ENCODE data around the gene TMEM131.

TMEM131 gene

DNA sequence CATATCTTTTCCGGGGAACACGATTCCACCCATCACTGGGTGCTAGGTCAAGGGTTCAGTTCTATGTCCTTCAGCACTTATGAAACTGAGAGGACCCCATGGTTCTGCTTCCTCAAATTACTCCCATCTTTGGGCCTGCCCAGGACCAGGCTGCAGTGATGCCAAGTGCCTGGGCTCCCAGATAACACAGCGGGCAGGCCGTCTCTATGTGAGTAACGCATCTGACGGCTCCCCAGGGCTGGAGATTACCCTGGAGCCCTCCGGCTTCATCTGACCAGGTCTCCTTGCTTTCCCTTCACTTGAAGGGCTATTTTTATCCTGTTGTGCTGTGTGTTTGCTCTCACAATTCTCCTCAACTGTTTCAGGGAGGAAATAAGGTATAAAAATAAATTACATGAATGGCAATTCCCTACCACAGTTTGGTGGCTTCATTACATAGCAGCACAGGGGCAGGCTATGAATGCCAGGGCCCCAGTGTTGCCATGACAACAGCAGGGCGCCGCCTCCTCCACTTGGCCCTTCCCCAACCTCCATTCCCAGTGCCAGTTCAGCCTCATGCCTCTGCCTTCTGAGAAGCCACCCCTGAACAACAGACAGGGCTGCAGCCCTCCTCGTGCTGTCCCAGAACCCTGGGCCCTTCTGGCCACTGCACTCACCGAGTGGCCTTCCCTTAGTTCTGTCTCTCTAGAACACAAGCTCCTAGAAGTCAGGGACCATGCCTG lies 25.4 kb upstream of the TMEM131 start:
- intact Hi-C loops (cut with DNase I), result no loop called here
- DNase-seq, result peak in 8 of 10 donors; percentile 25 to 92 (median 48)

DNA sequence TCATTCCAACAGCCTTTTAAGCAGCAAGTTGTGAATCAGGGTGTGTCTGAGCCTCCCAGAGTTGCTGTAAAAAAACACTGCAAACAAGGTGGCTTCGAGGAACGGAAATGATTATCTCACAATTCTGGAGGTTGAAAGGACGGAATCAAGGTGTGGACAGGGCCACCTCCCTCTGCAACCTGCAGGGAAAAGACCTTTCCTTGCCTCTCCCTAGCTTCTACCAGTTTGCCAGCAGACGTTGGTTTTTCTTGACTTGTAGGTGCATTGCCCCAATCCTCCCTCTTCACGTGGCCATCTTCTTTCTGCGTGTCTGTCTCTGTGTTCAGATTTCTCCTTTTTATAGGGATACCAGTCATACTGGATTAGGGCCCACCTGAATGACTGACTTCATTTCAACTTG lies 24.8 kb upstream of the TMEM131 start:
- intact Hi-C loops (cut with DNase I), result no loop called here
- no peak for DNase-seq

DNA sequence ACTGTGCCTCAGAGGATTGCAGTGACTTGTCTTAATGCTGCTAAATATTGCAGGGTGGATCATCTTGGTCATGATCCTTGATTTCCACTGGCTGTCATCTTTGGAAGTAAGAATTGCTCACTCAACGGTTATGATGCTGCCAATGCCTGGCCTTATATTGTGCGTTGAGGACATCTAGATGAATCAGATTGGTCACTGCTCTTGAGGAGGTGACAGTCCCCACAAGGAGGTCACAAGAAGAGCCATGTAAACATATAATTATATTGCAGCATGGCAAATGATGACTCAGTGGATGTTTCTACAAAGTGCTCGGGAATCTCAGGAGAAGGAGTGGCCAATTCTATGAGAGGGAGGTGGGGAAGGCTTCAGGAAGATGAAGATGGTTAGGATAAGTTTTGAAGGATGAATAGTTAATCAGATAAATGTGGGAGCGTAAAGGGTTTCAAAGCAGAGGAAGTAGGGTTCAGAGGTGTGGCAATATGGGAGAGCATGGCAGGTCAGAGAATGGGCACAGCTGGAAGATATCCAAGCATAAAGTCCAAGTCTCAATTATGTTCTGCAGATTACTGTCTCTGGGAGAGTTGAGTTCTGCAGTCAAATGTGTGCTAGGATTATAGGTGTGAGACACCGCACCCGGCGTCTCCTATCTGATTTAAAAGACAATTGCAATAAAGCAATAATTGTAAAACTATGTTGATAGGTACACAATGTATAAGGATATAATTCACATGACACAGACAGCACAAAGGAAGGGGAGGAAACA lies 21.3 kb upstream of the TMEM131 start:
- intact Hi-C loops (cut with DNase I), result no loop called here
- DNase-seq, result no peak

DNA sequence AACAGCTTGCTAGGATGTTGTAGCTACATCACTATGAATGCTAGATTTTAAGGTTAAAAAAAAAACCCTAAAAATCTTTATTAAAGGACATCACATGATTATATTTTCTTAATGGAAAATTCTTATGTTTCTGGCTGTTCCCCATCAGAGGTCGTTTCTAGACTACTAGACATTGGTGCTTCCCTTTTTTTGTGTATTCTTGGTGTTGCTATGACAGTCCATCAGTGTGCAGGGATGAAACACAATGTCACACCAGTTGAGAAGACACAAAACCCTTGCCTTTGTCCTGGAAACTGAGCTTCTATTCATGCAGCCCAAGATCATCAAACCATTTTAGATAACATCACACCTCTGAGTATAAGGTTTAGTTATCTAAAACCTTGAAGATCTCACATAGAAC lies 19.9 kb upstream of the TMEM131 start:
- intact Hi-C loops (cut with DNase I), result no loop called here
- DNase-seq, result no peak

- intact Hi-C loops (cut with DNase I), result no loop called here
- no peak for DNase-seq
Observed at GRCh38 chr2:98014379-98014778, 18.6 kb upstream of the TMEM131 start.

GRCh38 chr2:98013407-98014042 lies 17.8 kb upstream of the TMEM131 start:
- no peak for DNase-seq
- intact Hi-C loops (cut with DNase I), result no loop called here

DNA sequence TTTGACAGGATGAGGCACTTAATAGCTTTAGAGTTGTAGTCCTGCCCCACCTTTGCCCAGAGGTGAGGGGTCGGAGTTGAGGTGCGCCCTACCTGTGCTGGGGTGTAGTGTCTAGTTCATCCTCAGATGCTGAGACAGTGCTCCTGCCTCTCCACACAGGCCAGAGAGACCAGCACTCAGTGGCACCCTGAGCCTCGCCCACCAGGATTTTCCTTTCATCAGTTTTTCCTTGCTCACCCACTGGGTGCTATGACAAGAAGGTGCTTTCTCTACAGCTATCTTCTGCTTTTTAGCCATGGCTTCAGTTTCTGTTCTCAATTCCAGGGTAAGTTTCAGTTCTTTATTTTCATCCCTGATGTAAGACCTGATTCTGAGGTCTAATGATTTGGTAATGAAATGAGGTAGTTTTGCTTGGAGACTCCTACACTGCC lies 16.8 kb upstream of the TMEM131 start:
- DNase-seq, result no peak
- intact Hi-C loops (cut with DNase I), result no loop called here

- no peak for DNase-seq
- intact Hi-C loops (cut with DNase I), result no loop called here
Observed at GRCh38 chr2:98009887-98010760, 14.4 kb upstream of the TMEM131 start.

GRCh38 chr2:98008415-98008814 lies 12.7 kb upstream of the TMEM131 start:
- no peak for DNase-seq
- intact Hi-C loops (cut with DNase I), result no loop called here

DNA sequence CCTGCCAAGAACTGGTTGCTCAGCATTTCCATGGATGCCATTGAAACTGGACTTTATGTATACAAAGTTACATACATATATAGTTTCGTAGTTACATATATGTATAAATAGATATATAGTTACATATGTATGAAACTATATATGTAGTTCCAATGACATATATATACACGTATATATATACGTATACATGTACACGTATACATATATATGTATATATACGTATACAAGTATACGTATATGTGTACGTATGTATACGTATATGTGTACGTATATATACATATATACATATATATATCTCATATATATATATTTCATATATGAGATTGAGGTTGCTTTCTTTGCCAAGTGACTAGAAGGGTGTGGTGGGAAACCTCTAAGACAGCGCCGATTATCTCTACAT lies 10.6 kb upstream of the TMEM131 start:
- intact Hi-C loops (cut with DNase I), result no loop called here
- no peak for DNase-seq

DNA sequence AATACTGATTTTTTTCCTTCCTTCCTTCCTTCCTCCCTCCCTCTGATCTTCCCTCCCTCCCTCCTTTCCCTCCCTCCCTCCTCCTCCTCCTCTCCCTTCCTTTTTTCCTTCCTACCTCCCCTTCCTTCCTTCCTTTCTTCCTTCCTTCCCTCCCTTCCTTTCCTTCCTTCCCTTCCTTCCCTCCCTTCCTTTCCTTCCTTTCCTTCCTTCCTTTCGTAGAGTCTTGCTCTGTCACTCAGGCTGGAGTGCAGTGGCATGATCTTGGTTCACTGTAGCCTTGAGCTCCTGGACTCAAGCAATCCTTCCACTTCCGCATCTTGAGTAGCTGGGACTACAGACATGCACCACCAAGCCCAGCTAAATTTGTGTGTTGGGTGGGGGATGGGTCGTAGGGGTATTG lies 8.9 kb upstream of the TMEM131 start:
- intact Hi-C loops (cut with DNase I), result no loop called here
- DNase-seq, result no peak

GRCh38 chr2:98004047-98004446 lies 8.3 kb upstream of the TMEM131 start:
- intact Hi-C loops (cut with DNase I), result no loop called here
- no peak for DNase-seq

- intact Hi-C loops (cut with DNase I), result loop anchor here (10.0 kb wide), 2 partner anchors 265 to 385 kb away; no protein-coding TSS in a partner anchor
Observed at GRCh38 chr2:97999536-97999935, 3.8 kb upstream of the TMEM131 start.

GRCh38 chr2:97998431-97999005 lies 2.8 kb upstream of the TMEM131 start:
- no peak for DNase-seq
- intact Hi-C loops (cut with DNase I), result loop anchor here (10.0 kb wide), 2 partner anchors 266 to 386 kb away; no protein-coding TSS in a partner anchor

More at GRCh38 chr2:97999536-97999935, 3.8 kb upstream of the TMEM131 start:
- DNase-seq, result no peak

DNA sequence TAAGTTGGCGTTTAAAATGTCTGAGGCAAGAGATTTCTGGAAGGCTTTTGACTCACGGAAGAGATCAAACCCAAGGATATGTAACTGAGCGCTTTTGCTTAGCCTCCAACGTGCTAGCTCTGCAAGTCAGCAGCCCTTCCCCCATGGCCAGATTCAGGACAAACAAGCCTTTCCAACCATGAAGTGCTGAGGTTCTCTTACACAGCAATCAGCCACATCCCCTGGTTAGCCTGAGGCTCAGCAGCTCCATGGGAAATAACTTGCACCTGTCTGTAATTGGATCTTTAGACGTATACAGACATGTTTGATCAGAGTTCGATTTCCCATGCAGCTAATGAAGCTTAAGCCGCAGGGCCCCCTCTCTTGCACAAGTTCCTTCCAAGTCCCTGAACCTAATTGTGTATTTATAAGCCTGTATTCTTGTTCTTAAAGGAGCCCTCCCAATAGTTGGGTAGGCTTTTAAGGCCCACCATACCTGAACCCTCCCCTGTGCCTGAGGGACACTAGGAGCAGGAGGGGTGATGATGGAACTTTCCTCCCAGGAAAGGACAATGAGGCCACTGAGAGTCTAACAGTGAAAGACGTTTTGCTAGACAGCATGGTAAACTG lies 2.1 kb upstream of the TMEM131 start:
- DNase-seq, result no peak
- intact Hi-C loops (cut with DNase I), result loop anchor here (10.0 kb wide), 2 partner anchors 267 to 387 kb away; no protein-coding TSS in a partner anchor

DNA sequence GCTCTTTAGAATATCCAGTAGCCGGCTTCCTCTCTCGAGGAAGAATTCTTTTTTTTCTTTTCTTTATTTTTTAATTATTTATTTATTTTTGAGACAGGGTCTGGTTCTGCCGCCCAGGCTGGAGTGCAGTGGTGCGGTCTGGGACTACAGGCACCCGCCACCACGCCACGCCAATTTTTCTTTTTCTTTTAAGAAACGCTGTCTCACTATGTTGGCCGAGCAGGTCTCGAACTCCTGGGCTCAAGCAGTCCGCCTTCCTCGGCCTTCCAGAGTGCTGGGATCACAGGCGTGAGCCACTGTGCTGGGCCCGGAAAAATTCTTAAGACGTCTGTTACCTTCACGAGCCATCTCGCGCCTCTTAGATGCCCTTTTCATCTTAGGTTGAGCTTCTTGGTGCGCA lies 931 bp upstream of the TMEM131 start:
- intact Hi-C loops (cut with DNase I), result loop anchor here (10.0 kb wide), 2 partner anchors 268 to 388 kb away; no protein-coding TSS in a partner anchor
- peak in 2 of 10 donors; percentile 14 to 49 for DNase-seq

DNA sequence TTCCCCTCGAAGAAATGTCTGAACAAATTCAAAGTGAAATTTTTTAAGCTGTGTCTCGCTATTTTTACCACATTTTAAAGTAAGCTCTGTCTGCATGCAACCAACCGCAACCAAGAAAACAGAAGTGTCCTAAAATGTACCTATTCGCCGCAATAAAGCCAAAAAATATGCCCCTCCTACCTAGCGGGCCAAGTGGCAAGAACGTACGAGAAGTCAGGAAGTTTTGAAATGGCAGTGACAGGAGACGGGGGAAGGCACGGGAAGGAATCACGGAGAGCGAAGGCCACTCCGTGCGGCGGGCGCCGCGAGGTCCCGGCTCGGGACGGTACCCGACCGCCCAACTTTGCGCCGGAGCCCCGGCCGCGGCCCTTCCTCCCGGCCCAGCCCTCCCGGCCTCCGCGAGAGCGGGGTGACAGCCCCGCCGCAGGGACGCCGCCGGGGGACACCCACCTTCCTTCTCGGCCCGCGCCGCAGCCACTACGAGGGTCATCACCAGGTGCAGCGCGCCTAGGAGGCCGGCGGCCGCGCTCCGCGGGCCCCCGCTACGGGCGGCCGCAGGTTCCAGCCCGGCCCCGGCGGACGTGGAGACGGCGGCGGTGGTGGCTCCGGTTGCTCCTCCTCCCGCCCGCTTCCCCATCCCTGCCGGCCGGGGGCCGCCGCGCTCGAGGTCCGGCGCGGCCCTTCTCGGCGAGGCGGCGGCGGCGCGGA lies 568 bp downstream of the TMEM131 start:
- intact Hi-C loops (cut with DNase I), result loop anchor here (10.0 kb wide), 2 partner anchors 270 to 390 kb away; no protein-coding TSS in a partner anchor
- DNase-seq, result peak in 6 of 10 donors; percentile 6 to 92 (median 33)

- no peak for DNase-seq
- intact Hi-C loops (cut with DNase I), result loop anchor here (5.0 to 10.0 kb wide), 3 partner anchors 187 to 390 kb away; no protein-coding TSS in a partner anchor
Observed at GRCh38 chr2:97994476-97994875, 1.3 kb downstream of the TMEM131 start.
